CD14-positive monocyte (primary cell): Measurements from ENCODE around the gene CYP4V2. TPM values are rescaled to one million over a fixed set of nuclear protein-coding genes. Genes with fewer than 3 reads are reported as not detected.

ENCODE experiments used
- DNase-seq, 3 donors: peaks; one replicate each; pipeline ENCODE4 v3.0.0-alpha.2; 2011 to 2022
- H2AFZ ChIP-seq: 2 replicates; pipeline ENCODE4 v1.6.0; 2012; ENCODE audit warnings: mild to moderate bottlenecking, low read depth, low read length, inconsistent platforms; ENCODE audit not compliant: insufficient read depth, poor library complexity, severe bottlenecking
- H3K27ac ChIP-seq, 2 donors: 1 replicate in 1 of 2; 2 replicates in 1 of 2; pipeline ENCODE4 v1.5.1; 2012 to 2013; ENCODE audit warnings: low read length in 2 of 2, control low read depth in 1 of 2, inconsistent platforms in 1 of 2, low read depth in 1 of 2, mild to moderate bottlenecking in 1 of 2
- H3K27me3 ChIP-seq, 2 donors: one replicate each; pipeline versions ENCODE4 v1.6.0 to v1.6.1; 2011 to 2013; ENCODE audit warnings: low read length in 2 of 2; ENCODE audit not compliant: control insufficient read depth in 2 of 2, insufficient read depth in 2 of 2
- H3K36me3 ChIP-seq, 2 donors: replicated peaks in 1 of 2; 1 replicate in 1 of 2; 2 replicates in 1 of 2; pipeline versions ENCODE4 v1.5.1 to v1.6.1; 2012 to 2013; ENCODE audit warnings: low read length in 2 of 2, control low read depth in 1 of 2, inconsistent platforms in 1 of 2, mild to moderate bottlenecking in 1 of 2; ENCODE audit not compliant: insufficient read depth in 2 of 2, control insufficient read depth in 1 of 2
- H3K4me1 ChIP-seq, 2 donors: 1 replicate in 1 of 2; 2 replicates in 1 of 2; pipeline versions ENCODE4 v1.5.1 to v1.6.1; 2012 to 2013; ENCODE audit warnings: low read length in 2 of 2, control low read depth in 1 of 2, inconsistent platforms in 1 of 2, mild to moderate bottlenecking in 1 of 2, moderate library complexity in 1 of 2; ENCODE audit not compliant: insufficient read depth in 2 of 2, control insufficient read depth in 1 of 2
- H3K4me2 ChIP-seq: replicated peaks from 2 replicates; pipeline ENCODE3; 2012; ENCODE audit warnings: low read length, moderate library complexity, mild to moderate bottlenecking; ENCODE audit not compliant: poor library complexity, severe bottlenecking; ENCODE audit errors: extremely low read depth
- H3K4me3 ChIP-seq, 3 experiments: fragments of 200-600 bp in 1 of 3; sonication (generic) in 1 of 3; replicated peaks in 1 of 3; 1 replicate in 2 of 3; 2 replicates in 1 of 3; pipeline ENCODE4 v1.5.1; 2011 to 2013; ENCODE audit warnings: low read length in 3 of 3, mild to moderate bottlenecking in 3 of 3, control low read depth in 2 of 3, low read depth in 2 of 3, inconsistent platforms in 1 of 3, moderate library complexity in 1 of 3
- H3K79me2 ChIP-seq: 2 replicates; pipeline ENCODE4 v1.6.0; 2012; ENCODE audit warnings: mild to moderate bottlenecking, control low read depth, inconsistent platforms, low read length, moderate library complexity; ENCODE audit not compliant: insufficient read depth
- H3K9ac ChIP-seq: 2 replicates; pipeline ENCODE4 v1.6.0; 2017; ENCODE audit warnings: low read length, mild to moderate bottlenecking; ENCODE audit not compliant: insufficient read depth, poor library complexity, severe bottlenecking
- H3K9me3 ChIP-seq, 2 donors: replicated peaks in 1 of 2; 1 replicate in 1 of 2; 2 replicates in 1 of 2; pipeline versions ENCODE4 v1.5.1 to v1.6.1; 2012 to 2013; ENCODE audit warnings: low read length in 2 of 2, control low read depth in 1 of 2; ENCODE audit not compliant: control insufficient read depth in 1 of 2, insufficient read depth in 1 of 2
- H4K20me1 ChIP-seq: 2 replicates; pipeline ENCODE4 v1.6.0; 2012; ENCODE audit warnings: mild to moderate bottlenecking, low read length, control low read depth, moderate library complexity; ENCODE audit not compliant: insufficient read depth
- H3K27ac Mint-ChIP-seq, 7 donors: one replicate each; pipeline ENCODE4 v1.8.0; 2020; ENCODE audit warnings: mild to moderate bottlenecking in 7 of 7, mixed read lengths in 7 of 7, moderate library complexity in 6 of 7, inconsistent platforms in 2 of 7
- H3K27me3 Mint-ChIP-seq, 3 donors: one replicate each; pipeline ENCODE4 v1.8.0; 2021 to 2022; ENCODE audit warnings: low read depth in 3 of 3, mild to moderate bottlenecking in 3 of 3, mixed read lengths in 3 of 3, moderate library complexity in 3 of 3, inconsistent platforms in 1 of 3
- H3K36me3 Mint-ChIP-seq, 2 donors: one replicate each; pipeline ENCODE4 v1.8.0; 2020; ENCODE audit warnings: mixed read lengths in 2 of 2, inconsistent platforms in 1 of 2, mild to moderate bottlenecking in 1 of 2
- H3K4me1 Mint-ChIP-seq: one replicate; pipeline ENCODE4 v1.8.0; 2020; ENCODE audit warnings: mild to moderate bottlenecking, mixed read lengths
- H3K4me3 Mint-ChIP-seq, 2 donors: one replicate each; pipeline ENCODE4 v1.8.0; 2020; ENCODE audit warnings: mild to moderate bottlenecking in 2 of 2, mixed read lengths in 2 of 2, moderate library complexity in 1 of 2
- H3K9me3 Mint-ChIP-seq, 7 donors: one replicate each; pipeline ENCODE4 v1.8.0; 2020 to 2022; ENCODE audit warnings: mixed read lengths in 7 of 7, mild to moderate bottlenecking in 6 of 7, moderate library complexity in 6 of 7, inconsistent platforms in 2 of 7
- CTCF ChIP-seq: fragments of 200-600 bp; IDR thresholded peaks from one replicate; pipeline ENCODE4 v1.8.0; 2022; ENCODE audit warnings: antibody characterized with exemption, mild to moderate bottlenecking
- WGBS: methylation state at CpG from one replicate; pipeline ENCODE4 v1.1.5; 2013; ENCODE audit warnings: missing lambda C conversion rate; ENCODE audit not compliant: insufficient coverage; 5-methylcytosine and 5-hydroxymethylcytosine counted together
- intact Hi-C, 2 donors: fragments of 100-400 bp; cut with micrococcal nuclease; formaldehyde crosslinking; loops; one replicate each; pipeline versions ENCODE4 v1.15.0 to v1.15.1; 2023
- polyA plus RNA-seq, 3 donors: library from polyadenylated mRNA; depleted of rRNA in 1 of 3; unstranded in 2 of 3; stranded (reverse) in 1 of 3; fragments of 300-500 nt in 2 of 3; fragments of >200 nt in 1 of 3; fragmentation: Illumina TruSeq in 2 of 3; gene quantifications; 1 replicate in 2 of 3; 2 replicates in 1 of 3; pipeline ENCODE4 v1.2.3, GENCODE V29; 2012 to 2021

Gene CYP4V2
- polyA plus RNA-seq, 3 donors = 6.3 to 10.5 (median 6.3) TPM

DNA sequence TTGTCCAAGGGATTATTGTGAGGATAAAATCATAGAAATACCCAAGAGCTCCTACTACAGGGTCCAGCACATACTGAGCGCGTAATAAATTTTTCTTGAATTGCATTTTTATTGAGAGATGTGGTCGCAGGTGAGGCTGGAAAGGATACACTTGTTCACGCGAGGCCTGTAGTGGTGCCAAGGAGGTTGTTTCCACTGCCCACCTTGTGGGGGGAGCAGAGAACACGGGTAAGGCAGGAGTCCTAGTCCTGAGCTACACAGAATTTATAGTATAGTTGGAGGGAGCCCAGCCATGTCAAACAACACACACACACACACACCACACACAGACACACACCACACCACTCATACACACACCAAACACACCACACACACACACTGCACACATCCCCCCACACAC is 31.8 kb upstream of the CYP4V2 start:
- Mint-ChIP-seq H3K27me3 (peaks cover 7 to 18% (median 14%) of the 10 kb centered on the region in 3 donors), H3K9me3 (peaks cover 0 to 4% (median 0%) of the 10 kb centered on the region in 7 donors), H3K36me3 (no peaks in the 10 kb centered on the region), H3K4me3 (no peak overlapping the region), H3K27ac (no peak overlapping the region), H3K4me1 (no peaks in the 10 kb centered on the region)
- Histone ChIP-seq H3K4me2 (no peak overlapping the region), H3K27me3 (no peaks in the 10 kb centered on the region), H3K4me1 (no peaks in the 10 kb centered on the region), H2AFZ (no peak overlapping the region), H4K20me1 (no peaks in the 10 kb centered on the region), H3K4me3 (no peak overlapping the region), H3K36me3 (no peaks in the 10 kb centered on the region), H3K9me3 (no peaks in the 10 kb centered on the region), H3K9ac (no peak overlapping the region), H3K27ac (no peak overlapping the region), H3K79me2 (no peaks in the 10 kb centered on the region)
- intact Hi-C loops = no loop called here
- TF ChIP-seq CTCF = no peak
- DNase-seq = no peak
- 89% methylated on average over 3 of the region's 6 CpGs for WGBS

DNA sequence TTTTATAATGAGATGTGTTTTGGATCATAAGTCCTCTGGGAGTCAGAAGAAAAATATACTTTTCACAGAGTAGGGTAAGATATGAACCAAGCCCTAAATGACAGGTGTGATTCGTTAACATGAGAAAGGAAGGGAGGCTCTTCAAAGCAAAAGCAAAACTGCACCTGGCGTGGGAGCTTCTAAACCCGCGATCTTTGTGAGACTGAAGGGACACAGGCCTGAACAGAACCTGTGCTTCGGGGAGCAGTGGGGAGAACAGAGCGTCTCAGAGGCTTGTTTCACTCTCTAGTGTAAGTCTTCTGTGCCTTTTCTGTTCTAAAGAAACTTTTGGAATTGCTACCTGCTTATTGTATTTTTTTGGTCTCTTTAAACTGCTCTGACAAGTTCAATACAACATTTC is 30.2 kb upstream of the CYP4V2 start:
- H3K9me3 Mint-ChIP-seq = peaks cover 0 to 2% (median 0%) of the 10 kb centered on the region in 7 donors
- no peak for DNase-seq
- Histone ChIP-seq H2AFZ (no peak overlapping the region), H3K4me3 (no peak overlapping the region), H3K27me3 (no peaks in the 10 kb centered on the region), H3K79me2 (no peaks in the 10 kb centered on the region), H3K27ac (no peak overlapping the region), H3K4me2 (no peak overlapping the region), H3K4me1 (no peaks in the 10 kb centered on the region), H3K9me3 (no peaks in the 10 kb centered on the region), H3K9ac (no peak overlapping the region), H4K20me1 (no peaks in the 10 kb centered on the region), H3K36me3 (no peaks in the 10 kb centered on the region)
- no peaks in the 10 kb centered on the region for H3K36me3 Mint-ChIP-seq
- H3K4me1 Mint-ChIP-seq = no peaks in the 10 kb centered on the region
- 80% methylated on average over 5 of the region's 6 CpGs for WGBS
- H3K27ac Mint-ChIP-seq = no peak overlapping the region
- intact Hi-C loops = no loop called here
- TF ChIP-seq CTCF = no peak
- no peak overlapping the region for H3K4me3 Mint-ChIP-seq
- H3K27me3 Mint-ChIP-seq = peaks cover 1 to 13% (median 8%) of the 10 kb centered on the region in 3 donors
